Transverse colon (tissue), 3 donors: ENCODE results near the gene MTFR2.

Experiments
- EP300 ChIP-seq: sonication (generic); formaldehyde crosslinking; IDR thresholded peaks from one replicate; pipeline ENCODE4 v1.6.1; 2017; ENCODE audit warnings: antibody characterized with exemption, low read depth
- POLR2A ChIP-seq: fragments of 450-650 bp; IDR thresholded peaks from one replicate; pipeline ENCODE4 v1.6.1; 2016; ENCODE audit warnings: antibody characterized with exemption, mild to moderate bottlenecking, moderate library complexity
- TF ChIP-seq, protein P1 (sequence below), 5 experiments: fragments of 200-600 bp in 3 of 5; fragments of 450-650 bp in 2 of 5; sonication (generic) in 3 of 5; IDR thresholded peaks; 1 replicate in 2 of 5; 2 replicates in 3 of 5; pipeline ENCODE4 v1.5.1; 2016 to 2017; ENCODE audit warnings: antibody characterized with exemption in 5 of 5, inconsistent platforms in 3 of 5, mild to moderate bottlenecking in 2 of 5, moderate library complexity in 1 of 5

DNA sequence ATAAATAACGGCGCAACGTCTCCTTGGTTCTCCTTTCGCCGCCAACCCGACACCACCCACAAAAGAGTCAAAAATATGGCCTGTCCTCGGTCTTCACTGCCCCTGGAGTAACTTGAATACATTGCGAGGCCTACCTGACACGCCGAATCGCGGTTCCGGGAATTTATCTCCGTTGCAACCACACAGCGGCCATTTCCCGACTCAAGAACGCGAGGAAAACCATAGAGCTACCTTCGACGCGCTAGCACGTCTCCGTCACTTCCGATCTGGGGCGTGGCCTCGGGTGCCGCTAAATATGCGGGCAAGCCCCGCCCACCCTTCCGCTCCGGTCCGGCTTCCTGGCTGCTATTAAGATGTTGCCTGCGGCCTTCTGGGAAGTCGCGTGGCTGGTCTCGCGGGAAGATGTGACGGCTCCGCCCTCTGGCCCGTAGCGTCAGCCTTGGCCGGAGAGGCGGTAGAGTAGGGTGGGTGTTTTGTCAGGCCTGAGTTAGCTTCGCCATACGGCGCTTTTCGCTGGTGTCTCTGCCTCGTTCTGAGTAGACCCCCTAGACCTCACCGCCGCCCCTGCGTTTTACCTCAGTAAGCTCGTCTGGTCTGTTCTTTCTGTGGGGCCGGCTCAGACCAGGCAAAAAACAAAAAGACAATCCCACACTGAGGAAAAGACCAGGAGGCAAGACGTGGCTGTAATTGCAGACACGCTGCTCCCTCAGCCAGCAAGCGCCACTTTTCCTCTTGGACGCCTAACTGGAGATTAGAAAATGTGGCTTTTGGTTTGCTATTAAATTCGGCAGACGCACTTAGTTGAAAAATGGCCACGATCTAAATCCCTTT is 39.7 kb upstream of the MTFR2 start, which contains the start of gene BCLAF1:
- peak; percentile 88 for TF ChIP-seq EP300
- TF ChIP-seq, protein P1, sequence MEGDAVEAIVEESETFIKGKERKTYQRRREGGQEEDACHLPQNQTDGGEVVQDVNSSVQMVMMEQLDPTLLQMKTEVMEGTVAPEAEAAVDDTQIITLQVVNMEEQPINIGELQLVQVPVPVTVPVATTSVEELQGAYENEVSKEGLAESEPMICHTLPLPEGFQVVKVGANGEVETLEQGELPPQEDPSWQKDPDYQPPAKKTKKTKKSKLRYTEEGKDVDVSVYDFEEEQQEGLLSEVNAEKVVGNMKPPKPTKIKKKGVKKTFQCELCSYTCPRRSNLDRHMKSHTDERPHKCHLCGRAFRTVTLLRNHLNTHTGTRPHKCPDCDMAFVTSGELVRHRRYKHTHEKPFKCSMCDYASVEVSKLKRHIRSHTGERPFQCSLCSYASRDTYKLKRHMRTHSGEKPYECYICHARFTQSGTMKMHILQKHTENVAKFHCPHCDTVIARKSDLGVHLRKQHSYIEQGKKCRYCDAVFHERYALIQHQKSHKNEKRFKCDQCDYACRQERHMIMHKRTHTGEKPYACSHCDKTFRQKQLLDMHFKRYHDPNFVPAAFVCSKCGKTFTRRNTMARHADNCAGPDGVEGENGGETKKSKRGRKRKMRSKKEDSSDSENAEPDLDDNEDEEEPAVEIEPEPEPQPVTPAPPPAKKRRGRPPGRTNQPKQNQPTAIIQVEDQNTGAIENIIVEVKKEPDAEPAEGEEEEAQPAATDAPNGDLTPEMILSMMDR (IDR thresholded peaks at IDR 0.05), result no peak
- peak; percentile 99 for TF ChIP-seq POLR2A
